Gastroesophageal sphincter (tissue), 3 donors: ENCODE measurements around the gene YOD1.
A peak's percentile ranks its signal among the peaks of the same experiment; 100 is the strongest.

Source experiments
- CTCF ChIP-seq, 4 experiments: fragments of 200-600 bp in 2 of 4; fragments of 450-650 bp in 2 of 4; sonication (generic) in 1 of 4; IDR thresholded peaks; one replicate each; pipeline ENCODE4 v1.5.1; 2017 to 2019; ENCODE audit warnings: antibody characterized with exemption in 4 of 4, mild to moderate bottlenecking in 2 of 4, moderate library complexity in 2 of 4
- EP300 ChIP-seq: sonication (generic); formaldehyde crosslinking; IDR thresholded peaks from one replicate; pipeline ENCODE4 v1.6.1; 2017; ENCODE audit warnings: antibody characterized with exemption, mild to moderate bottlenecking
- POLR2AphosphoS5 ChIP-seq: sonication (generic); formaldehyde crosslinking; IDR thresholded peaks from one replicate; pipeline ENCODE4 v1.6.1; 2017; ENCODE audit warnings: antibody characterized with exemption

GRCh38 chr1:207077470-207078377 lies 26.7 kb upstream of the YOD1 start:
- TF ChIP-seq POLR2AphosphoS5 (peak; percentile 43), CTCF (IDR thresholded peaks at IDR 0.05) (peak; percentile 77 to 86 (median 83)), EP300 (no peak)
